Kidney glomerular epithelial cell (primary cell): Measurements from ENCODE around the gene CMTM2.
"Not testable (repeated sequence)": the region's sequence is repeated elsewhere in the genome, so short reads cannot be mapped to it uniquely, and the experiment has no call there.

Experiments used
- DNase-seq: peaks from one replicate; lab custom pipeline; 2025; lab: John Stamatoyannopoulos, UW

The CMTM2 gene

GRCh38 chr16:66631558-66631957 is 52.3 kb downstream of the CMTM2 start:
- not testable (repeated sequence) for DNase-seq

GRCh38 chr16:66634527-66635196 is 55.4 kb downstream of the CMTM2 start:
- DNase-seq, result no peak

- no peak for DNase-seq
Observed at GRCh38 chr16:66635406-66635805, 56.1 kb downstream of the CMTM2 start.

GRCh38 chr16:66636199-66636598 is 56.9 kb downstream of the CMTM2 start:
- DNase-seq, result no peak

- no peak for DNase-seq
Observed at GRCh38 chr16:66637806-66638205, 58.5 kb downstream of the CMTM2 start.
